Astrocyte of the cerebellum (primary cell): ENCODE results near the gene ELF4.

Source experiments
- DNase-seq: peaks from one replicate; pipeline ENCODE4 v3.0.0-alpha.2; 2011; ENCODE audit warnings: low read depth
- H3K4me3 ChIP-seq: 2 replicates; pipeline ENCODE4 v1.5.1; 2011; ENCODE audit warnings: mild to moderate bottlenecking, low read depth, low read length, moderate library complexity
- in situ Hi-C: cut with HindIII; loops from 2 replicates; pipeline ENCODE4 v1.10.0; 2017; ENCODE audit warnings: low sequenced_read_pairs
- TF ChIP-seq, protein P1 (sequence below): IDR thresholded peaks from 2 replicates; pipeline ENCODE4 v1.5.1; 2012; ENCODE audit warnings: low read length, low read depth, moderate library complexity, mild to moderate bottlenecking; ENCODE audit errors: missing control alignments

Gene ELF4

GRCh38 chrX:130095249-130096030, 14.9 kb downstream of the ELF4 start:
- TF ChIP-seq, protein P1, sequence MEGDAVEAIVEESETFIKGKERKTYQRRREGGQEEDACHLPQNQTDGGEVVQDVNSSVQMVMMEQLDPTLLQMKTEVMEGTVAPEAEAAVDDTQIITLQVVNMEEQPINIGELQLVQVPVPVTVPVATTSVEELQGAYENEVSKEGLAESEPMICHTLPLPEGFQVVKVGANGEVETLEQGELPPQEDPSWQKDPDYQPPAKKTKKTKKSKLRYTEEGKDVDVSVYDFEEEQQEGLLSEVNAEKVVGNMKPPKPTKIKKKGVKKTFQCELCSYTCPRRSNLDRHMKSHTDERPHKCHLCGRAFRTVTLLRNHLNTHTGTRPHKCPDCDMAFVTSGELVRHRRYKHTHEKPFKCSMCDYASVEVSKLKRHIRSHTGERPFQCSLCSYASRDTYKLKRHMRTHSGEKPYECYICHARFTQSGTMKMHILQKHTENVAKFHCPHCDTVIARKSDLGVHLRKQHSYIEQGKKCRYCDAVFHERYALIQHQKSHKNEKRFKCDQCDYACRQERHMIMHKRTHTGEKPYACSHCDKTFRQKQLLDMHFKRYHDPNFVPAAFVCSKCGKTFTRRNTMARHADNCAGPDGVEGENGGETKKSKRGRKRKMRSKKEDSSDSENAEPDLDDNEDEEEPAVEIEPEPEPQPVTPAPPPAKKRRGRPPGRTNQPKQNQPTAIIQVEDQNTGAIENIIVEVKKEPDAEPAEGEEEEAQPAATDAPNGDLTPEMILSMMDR = no peak
- no peak for DNase-seq
- in situ Hi-C loops = no loop called here
- no peak overlapping the region for H3K4me3 ChIP-seq

- no peak for DNase-seq
- in situ Hi-C loops = no loop called here
- no peak overlapping the region for H3K4me3 ChIP-seq
- TF ChIP-seq, protein P1 = no peak
Measured at GRCh38 chrX:130094696-130095095, 15.6 kb downstream of the ELF4 start.

DNA sequence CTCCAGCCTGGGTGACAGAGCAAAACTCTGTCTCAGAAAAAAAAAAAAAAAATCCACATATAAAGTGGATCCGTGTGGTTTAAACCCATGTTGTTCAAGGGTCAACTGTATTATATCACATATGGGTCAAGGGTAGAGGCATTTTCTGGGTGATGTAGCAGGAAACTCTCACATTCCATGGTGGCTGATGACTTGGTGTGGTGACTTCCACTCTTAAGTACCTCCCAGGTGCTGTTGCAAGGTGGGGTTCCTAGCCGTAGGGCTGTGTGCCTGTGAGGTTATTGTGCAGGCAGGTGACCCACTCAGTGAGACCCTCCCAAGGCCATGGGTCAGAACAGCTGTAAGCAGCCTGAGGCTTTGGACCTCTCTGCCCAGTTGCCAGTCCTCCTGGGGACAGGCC, 17.0 kb downstream of the ELF4 start:
- no peak overlapping the region for H3K4me3 ChIP-seq
- DNase-seq = no peak
- TF ChIP-seq, protein P1 = no peak
- in situ Hi-C loops = no loop called here

DNA sequence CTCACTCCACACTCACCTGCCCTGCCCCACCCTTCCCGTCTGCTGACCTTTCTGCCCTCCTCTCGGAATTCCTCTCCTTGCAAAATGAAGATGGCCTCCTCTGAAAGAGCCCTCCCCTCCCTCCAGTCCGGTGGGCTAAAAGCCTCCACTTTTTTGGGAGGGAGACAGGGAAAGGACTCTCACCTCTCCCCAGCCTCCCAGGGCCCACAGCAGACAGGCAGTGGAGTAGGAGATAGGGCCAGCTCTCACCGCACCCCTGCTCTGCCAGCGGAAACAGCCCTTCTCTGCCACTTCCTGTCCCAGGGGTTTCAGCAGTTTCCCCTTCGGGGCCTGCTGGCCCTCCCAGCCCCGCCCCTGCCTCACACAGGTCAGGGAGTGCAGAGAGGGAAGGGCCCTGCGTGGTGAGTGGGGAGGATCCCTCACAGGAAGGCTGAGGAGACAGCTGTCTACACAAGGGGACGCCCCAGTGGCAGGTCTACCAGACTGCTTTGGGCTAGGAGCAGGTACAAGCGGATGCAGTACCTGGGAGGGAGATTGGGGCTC, 18.2 kb downstream of the ELF4 start:
- TF ChIP-seq, protein P1 = no peak
- H3K4me3 ChIP-seq = no peak overlapping the region
- in situ Hi-C loops = no loop called here
- DNase-seq = no peak

DNA sequence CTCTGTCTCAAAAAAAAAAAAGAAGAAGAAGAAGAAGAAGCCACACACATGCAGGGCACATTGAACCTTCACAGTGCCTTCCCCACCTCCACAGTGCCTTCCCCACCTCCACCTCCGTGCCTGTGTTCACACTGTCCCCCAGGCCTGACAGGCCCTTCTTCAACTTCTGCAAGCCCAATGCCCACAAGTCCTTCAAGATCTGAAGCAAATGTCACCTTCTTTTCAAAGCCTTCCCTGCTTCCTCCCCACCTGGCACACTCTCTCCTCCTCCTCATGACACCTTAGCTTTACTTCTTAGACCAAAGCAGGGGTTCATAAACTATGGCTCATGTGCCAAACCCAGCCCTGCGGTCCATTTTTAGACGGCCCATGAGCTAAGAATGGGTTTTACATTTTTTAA, 19.9 kb downstream of the ELF4 start:
- no peak overlapping the region for H3K4me3 ChIP-seq
- DNase-seq = no peak

DNA sequence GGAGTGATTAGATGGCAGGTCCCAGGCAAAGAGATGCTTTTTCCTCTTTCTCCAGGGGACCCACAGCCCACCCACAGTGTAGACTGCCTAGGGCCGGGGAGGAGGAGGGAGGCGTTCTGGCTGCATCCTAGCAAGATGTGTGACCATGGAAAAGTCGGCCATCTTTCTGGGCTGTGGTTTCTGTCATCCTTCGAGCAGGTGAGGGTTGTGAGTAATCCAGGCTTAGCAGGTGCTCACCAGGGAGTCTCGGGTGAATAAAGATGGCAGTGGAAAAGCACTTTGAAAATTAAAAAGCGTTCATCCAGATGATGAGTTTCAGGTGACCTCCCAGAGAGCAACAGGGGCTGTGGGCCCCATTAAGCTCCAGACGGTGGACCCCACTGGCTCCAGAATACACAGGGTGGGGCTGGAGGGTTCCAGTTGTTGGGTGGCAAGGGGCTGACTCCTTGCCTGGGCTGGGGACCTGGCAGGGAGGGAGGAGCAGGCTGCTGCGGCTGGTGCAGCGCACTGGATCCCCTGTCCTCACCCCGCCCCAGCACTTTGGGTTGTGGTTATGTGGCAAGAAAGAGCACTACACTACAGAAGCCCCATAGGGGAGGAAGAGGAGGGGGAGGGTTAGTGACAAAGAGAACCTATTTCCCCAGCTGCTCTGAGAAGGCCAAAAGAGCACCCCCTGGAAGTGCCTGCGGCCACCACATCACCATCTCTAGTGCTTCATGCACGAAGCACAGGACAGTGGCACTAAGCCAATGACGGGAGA, 23.7 kb downstream of the ELF4 start:
- TF ChIP-seq, protein P1 = no peak
- no peak for DNase-seq
- H3K4me3 ChIP-seq = no peak overlapping the region
- in situ Hi-C loops = no loop called here

More for the DNA sequence above, 19.9 kb downstream of the ELF4 start:
- in situ Hi-C loops = no loop called here
- TF ChIP-seq, protein P1 = no peak
